Sigmoid colon (tissue), 4 donors: ENCODE results near the gene SLBP.

ENCODE experiments used
- CTCF ChIP-seq, 4 experiments: fragments of 450-650 bp in 3 of 4; fragments of 200-600 bp in 1 of 4; IDR thresholded peaks; one replicate each; pipeline ENCODE4 v1.5.1; 2016 to 2019; ENCODE audit warnings: antibody characterized with exemption in 4 of 4, mild to moderate bottlenecking in 3 of 4, moderate library complexity in 2 of 4
- EP300 ChIP-seq, 4 donors: sonication (generic); formaldehyde crosslinking; IDR thresholded peaks; one replicate each; pipeline ENCODE4 v1.6.1; 2017; ENCODE audit warnings: antibody characterized with exemption in 4 of 4
- POLR2A ChIP-seq, 2 donors: fragments of 450-650 bp; IDR thresholded peaks; one replicate each; pipeline ENCODE4 v1.6.1; 2016; ENCODE audit warnings: antibody characterized with exemption in 2 of 2, mild to moderate bottlenecking in 2 of 2, moderate library complexity in 2 of 2

- TF ChIP-seq CTCF (IDR thresholded peaks at IDR 0.05), result no peak
- no peak for TF ChIP-seq POLR2A (IDR thresholded peaks at IDR 0.05)
- TF ChIP-seq EP300 (IDR thresholded peaks at IDR 0.05), result no peak
Measured at GRCh38 chr4:1675802-1676137, 36.3 kb downstream of the SLBP start.
